H1 (cell line): ENCODE results near the gene MTAP.
A peak's percentile ranks its signal among the peaks of the same experiment; 100 is the strongest.

Source experiments
- BACH1 ChIP-seq: IDR thresholded peaks from 2 replicates; pipeline ENCODE4 v1.6.1; 2012; ENCODE audit warnings: low read length, improper control_type of control experiment
- BRCA1 ChIP-seq: IDR thresholded peaks from 2 replicates; pipeline ENCODE4 v1.6.1; 2012; ENCODE audit warnings: low read depth, low read length, improper control_type of control experiment
- CEBPB ChIP-seq: IDR thresholded peaks from 2 replicates; pipeline ENCODE4 v1.6.1; 2012; ENCODE audit warnings: low read depth, low read length
- CHD1 ChIP-seq: IDR thresholded peaks from 2 replicates; pipeline ENCODE4 v1.6.1; 2012; ENCODE audit warnings: low read depth, low read length, improper control_type of control experiment
- CHD2 ChIP-seq: IDR thresholded peaks from 2 replicates; pipeline ENCODE4 v1.6.1; 2012; ENCODE audit warnings: low read length, improper control_type of control experiment
- CTCF ChIP-seq, 3 experiments: IDR thresholded peaks; 1 replicate in 2 of 3; 2 replicates in 1 of 3; pipeline versions ENCODE4 v1.5.1 to v1.6.1; 2011; ENCODE audit warnings: low read length in 3 of 3, mild to moderate bottlenecking in 3 of 3, inconsistent platforms in 2 of 3, low read depth in 1 of 3, moderate library complexity in 1 of 3; ENCODE audit not compliant: insufficient read depth in 1 of 3; ENCODE audit errors: control extremely low read depth in 1 of 3
- EGR1 ChIP-seq: IDR thresholded peaks from 2 replicates; pipeline ENCODE4 v1.6.1; 2011; ENCODE audit warnings: low read depth, low read length, borderline replicate concordance
- EP300 ChIP-seq, 2 experiments: IDR thresholded peaks; 1 replicate in 1 of 2; 2 replicates in 1 of 2; pipeline ENCODE4 v1.6.1; 2011 to 2012; ENCODE audit warnings: low read depth in 2 of 2, low read length in 2 of 2, mild to moderate bottlenecking in 2 of 2, borderline replicate concordance in 1 of 2, inconsistent platforms in 1 of 2, moderate library complexity in 1 of 2
- JUND ChIP-seq: IDR thresholded peaks from 2 replicates; pipeline ENCODE4 v1.6.1; 2011; ENCODE audit warnings: mild to moderate bottlenecking, improper control_type of control experiment, low read length
- POLR2A ChIP-seq, 2 experiments: IDR thresholded peaks; 1 replicate in 1 of 2; 2 replicates in 1 of 2; pipeline ENCODE4 v1.6.1; 2011; ENCODE audit warnings: low read depth in 2 of 2, low read length in 2 of 2, mild to moderate bottlenecking in 2 of 2; ENCODE audit errors: control extremely low read depth in 1 of 2
- POLR2AphosphoS5 ChIP-seq: IDR thresholded peaks from 2 replicates; pipeline ENCODE4 v1.6.1; 2011; ENCODE audit warnings: low read depth, low read length
- RXRA ChIP-seq: IDR thresholded peaks from 2 replicates; pipeline ENCODE4 v1.6.1; 2011; ENCODE audit warnings: low read depth, mild to moderate bottlenecking, low read length, moderate library complexity; ENCODE audit not compliant: insufficient read depth
- TCF12 ChIP-seq: IDR thresholded peaks from 2 replicates; pipeline ENCODE4 v1.6.1; 2011; ENCODE audit warnings: low read depth, mild to moderate bottlenecking, low read length
- USF2 ChIP-seq: IDR thresholded peaks from 2 replicates; pipeline ENCODE4 v1.6.1; 2011; ENCODE audit warnings: low read length, improper control_type of control experiment

- TF ChIP-seq CEBPB (no peak), CTCF (IDR thresholded peaks at IDR 0.05; ENCODE audit: control extremely low read depth in 1 of 3, insufficient read depth in 1 of 3, low read depth in 1 of 3, low read length in 3 of 3) (no peak), EGR1 (no peak), POLR2AphosphoS5 (peak; percentile 52; the same call in 1 of the 2 replicates), CHD2 (no peak), EP300 (IDR thresholded peaks at IDR 0.05; ENCODE audit: borderline replicate concordance in 1 of 2, low read depth in 2 of 2, low read length in 2 of 2) (no peak), BRCA1 (no peak), BACH1 (no peak), JUND (no peak), TCF12 (no peak), POLR2A (IDR thresholded peaks at IDR 0.05; ENCODE audit: control extremely low read depth in 1 of 2, low read depth in 2 of 2, low read length in 2 of 2) (no peak; a peak in 1 of 3 replicates), CHD1 (no peak), USF2 (no peak), RXRA (no peak)
Observed at GRCh38 chr9:21804791-21805190, 2.4 kb downstream of the MTAP start.
